C4-2B (cell line): ENCODE results near the gene DEAF1.

Experiments
- H3K27ac ChIP-seq: fragments of 450-650 bp; 2 replicates; pipeline ENCODE4 v1.5.1; 2017
- ZFX ChIP-seq: fragments of 450-650 bp; IDR thresholded peaks from 2 replicates; pipeline ENCODE4 v1.6.1; 2017
- TF ChIP-seq, protein P1 (sequence below): fragments of 450-650 bp; conservative IDR thresholded peaks from 2 replicates; pipeline ENCODE4 v1.5.1; 2017; ENCODE audit warnings: mild to moderate bottlenecking

The DEAF1 gene

GRCh38 chr11:637333-637592 lies 57.8 kb downstream of the DEAF1 start:
- H3K27ac ChIP-seq: no peak overlapping the region
- TF ChIP-seq, protein P1, sequence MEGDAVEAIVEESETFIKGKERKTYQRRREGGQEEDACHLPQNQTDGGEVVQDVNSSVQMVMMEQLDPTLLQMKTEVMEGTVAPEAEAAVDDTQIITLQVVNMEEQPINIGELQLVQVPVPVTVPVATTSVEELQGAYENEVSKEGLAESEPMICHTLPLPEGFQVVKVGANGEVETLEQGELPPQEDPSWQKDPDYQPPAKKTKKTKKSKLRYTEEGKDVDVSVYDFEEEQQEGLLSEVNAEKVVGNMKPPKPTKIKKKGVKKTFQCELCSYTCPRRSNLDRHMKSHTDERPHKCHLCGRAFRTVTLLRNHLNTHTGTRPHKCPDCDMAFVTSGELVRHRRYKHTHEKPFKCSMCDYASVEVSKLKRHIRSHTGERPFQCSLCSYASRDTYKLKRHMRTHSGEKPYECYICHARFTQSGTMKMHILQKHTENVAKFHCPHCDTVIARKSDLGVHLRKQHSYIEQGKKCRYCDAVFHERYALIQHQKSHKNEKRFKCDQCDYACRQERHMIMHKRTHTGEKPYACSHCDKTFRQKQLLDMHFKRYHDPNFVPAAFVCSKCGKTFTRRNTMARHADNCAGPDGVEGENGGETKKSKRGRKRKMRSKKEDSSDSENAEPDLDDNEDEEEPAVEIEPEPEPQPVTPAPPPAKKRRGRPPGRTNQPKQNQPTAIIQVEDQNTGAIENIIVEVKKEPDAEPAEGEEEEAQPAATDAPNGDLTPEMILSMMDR: no peak
- no peak for TF ChIP-seq ZFX

DNA sequence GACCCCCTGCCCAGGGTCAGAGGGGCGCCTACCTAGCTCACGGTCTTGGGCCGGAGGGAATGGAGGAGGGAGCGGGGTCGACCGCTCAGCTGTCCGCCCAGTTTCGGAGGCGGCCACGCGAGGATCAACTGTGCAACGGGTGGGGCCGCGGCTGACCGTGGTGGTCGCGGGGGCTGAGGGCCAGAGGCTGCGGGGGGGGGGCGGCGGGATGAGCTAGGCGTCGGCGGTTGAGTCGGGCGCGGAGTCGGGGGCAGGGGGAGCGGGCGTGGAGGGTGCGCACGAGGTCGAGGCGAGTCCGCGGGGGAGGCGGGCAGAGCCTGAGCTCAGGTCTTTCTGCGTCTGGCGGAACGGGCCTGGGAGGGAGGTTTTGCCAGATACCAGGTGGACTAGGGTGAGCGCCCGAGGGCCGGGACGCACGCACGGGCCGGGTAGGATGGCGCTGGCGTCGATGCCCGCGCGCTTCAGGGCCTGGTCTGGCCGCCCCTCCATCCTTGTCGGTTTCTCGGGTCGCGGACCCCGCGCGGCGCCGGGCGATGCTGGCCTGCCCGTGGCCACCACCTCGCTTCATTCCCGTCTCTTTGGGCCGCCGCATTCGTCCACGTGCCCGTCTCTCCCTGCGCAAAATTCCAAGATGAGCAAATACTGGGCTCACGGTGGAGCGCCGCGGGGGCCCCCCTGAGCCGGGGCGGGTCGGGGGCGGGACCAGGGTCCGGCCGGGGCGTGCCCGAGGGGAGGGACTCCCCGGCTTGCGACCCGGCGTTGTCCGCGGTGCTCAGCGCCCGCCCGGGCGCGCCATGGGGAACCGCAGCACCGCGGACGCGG lies 58.3 kb downstream of the DEAF1 start, which contains the start of gene DRD4:
TSS of gene DRD4 (plus strand) at position 759 of the 822 bp plus-strand sequence. CDS start at position 795, 36 bp downstream.
- H3K27ac ChIP-seq: no peak within 1 kb of the TSS
- TF ChIP-seq, protein P1: no peak
- no peak for TF ChIP-seq ZFX

DNA sequence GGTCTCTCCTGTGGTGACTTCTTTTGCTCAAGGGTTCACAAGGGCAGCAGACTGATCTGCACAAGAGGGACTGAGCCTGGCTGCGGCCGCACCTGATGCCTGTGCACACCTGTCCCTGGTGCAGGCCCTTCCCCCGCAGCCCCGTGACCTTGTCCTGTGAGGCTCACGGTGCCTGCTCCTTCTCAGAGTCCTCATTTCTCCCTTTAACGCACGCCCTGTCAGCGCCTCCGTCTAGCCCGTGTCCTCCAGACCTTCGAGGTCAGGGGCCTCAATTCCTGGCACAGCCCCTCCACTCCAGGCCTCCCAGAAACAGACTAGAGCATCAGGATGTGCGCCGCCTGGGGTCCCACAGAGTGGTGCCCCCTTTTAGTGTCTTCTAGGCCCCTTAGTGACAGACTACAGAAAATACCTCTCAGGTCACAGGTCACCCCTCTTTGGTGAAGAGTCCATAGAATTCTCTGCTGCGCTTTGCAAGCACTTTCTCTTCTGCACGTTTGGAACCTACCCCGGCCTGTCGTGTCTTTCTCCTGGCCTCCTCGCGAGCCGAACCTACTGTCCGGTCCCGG lies 59.0 kb downstream of the DEAF1 start:
- TF ChIP-seq, protein P1: no peak
- no peak for TF ChIP-seq ZFX
- H3K27ac ChIP-seq: no peak overlapping the region

- TF ChIP-seq, protein P1: no peak
- TF ChIP-seq ZFX: no peak
- H3K27ac ChIP-seq: no peak overlapping the region
Observed at GRCh38 chr11:630871-631270, 64.2 kb downstream of the DEAF1 start.

GRCh38 chr11:629237-629583 lies 65.8 kb downstream of the DEAF1 start:
- no peak for TF ChIP-seq ZFX
- H3K27ac ChIP-seq: no peak overlapping the region

GRCh38 chr11:628056-628455 lies 67.0 kb downstream of the DEAF1 start:
- no peak overlapping the region for H3K27ac ChIP-seq
- TF ChIP-seq, protein P1: no peak
- no peak for TF ChIP-seq ZFX

DNA sequence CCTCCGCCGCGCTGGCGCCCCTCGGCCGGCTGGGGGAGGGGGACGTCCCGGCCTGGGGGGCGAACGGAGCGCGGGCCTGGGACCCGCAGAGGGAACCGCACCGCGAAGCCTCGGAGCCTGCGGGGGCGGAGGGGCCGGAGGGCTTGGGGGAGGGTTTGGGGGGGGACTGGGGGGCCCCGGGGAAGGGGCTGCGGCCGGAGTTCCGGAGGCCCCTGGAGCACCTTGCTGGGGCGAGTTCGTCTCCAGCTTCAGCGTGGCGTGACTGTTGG lies 67.8 kb downstream of the DEAF1 start:
- TF ChIP-seq, protein P1: no peak
- TF ChIP-seq ZFX: no peak
- no peak overlapping the region for H3K27ac ChIP-seq
